K562 (cell line): ENCODE data around the gene ANKS1A. TPM values are rescaled to one million over a fixed set of nuclear protein-coding genes. Genes with fewer than 3 reads are reported as not detected.
A peak's percentile ranks its signal among the peaks of the same experiment; 100 is the strongest.

Experiments used
- ATF2 ChIP-seq: sonication (generic); formaldehyde crosslinking; IDR thresholded peaks from 2 replicates; pipeline ENCODE4 v1.8.1; 2022; ENCODE audit warnings: missing genetic modification reagents
- ATF7 ChIP-seq: fragments of 450-650 bp; IDR thresholded peaks from 2 replicates; pipeline ENCODE4 v1.7.1; 2014; ENCODE audit warnings: mild to moderate bottlenecking, moderate library complexity
- BACH1 ChIP-seq: fragments of 200-800 bp; sonication (Bioruptor generic); IDR thresholded peaks from 2 replicates; pipeline ENCODE4 v1.6.1; 2016; ENCODE audit warnings: missing genetic modification characterization, missing compliant biosample characterization
- ETS2 ChIP-seq: IDR thresholded peaks from 2 replicates; pipeline ENCODE4 v1.6.1; 2016; ENCODE audit warnings: borderline replicate concordance, missing genetic modification characterization, mild to moderate bottlenecking, moderate library complexity, missing compliant biosample characterization; ENCODE audit not compliant: poor library complexity, severe bottlenecking
- FOXO4 ChIP-seq: fragments of 450-650 bp; formaldehyde crosslinking; IDR thresholded peaks from 2 replicates; pipeline ENCODE4 v1.4.0; 2020; ENCODE audit warnings: mild to moderate bottlenecking, moderate library complexity
- FUS ChIP-seq: fragments of 200-400 bp; formaldehyde crosslinking; optimal IDR thresholded peaks from 2 replicates; pipeline ENCODE3; 2017; ENCODE audit warnings: low read depth, low read length
- MEF2D ChIP-seq: conservative IDR thresholded peaks from 2 replicates; pipeline ENCODE4 v1.6.1; 2016; ENCODE audit warnings: low read depth, missing genetic modification characterization, missing compliant biosample characterization
- NBN ChIP-seq: fragments of 450-650 bp; IDR thresholded peaks from 2 replicates; pipeline ENCODE4 v1.6.1; 2016; ENCODE audit warnings: low read depth, mild to moderate bottlenecking
- PPARD ChIP-seq: fragments of 250-450 bp; sonication (Bioruptor Pico); IDR thresholded peaks from 2 replicates; pipeline ENCODE4 v1.8.0; 2022; ENCODE audit warnings: inconsistent platforms, mild to moderate bottlenecking, moderate library complexity
- PRMT5 ChIP-seq: sonication (generic); formaldehyde crosslinking; IDR thresholded peaks from 2 replicates; pipeline ENCODE4 v1.5.0; 2020; ENCODE audit warnings: missing genetic modification reagents
- RBBP5 ChIP-seq: fragments of 200-600 bp; sonication (generic); IDR thresholded peaks from 2 replicates; pipeline ENCODE4 v1.6.1; 2012; ENCODE audit warnings: borderline replicate concordance, mild to moderate bottlenecking, low read length, control low read depth, inconsistent platforms; ENCODE audit not compliant: insufficient read depth, poor library complexity, severe bottlenecking
- SLC30A9 ChIP-seq: fragments of 250-450 bp; sonication (Bioruptor Pico); IDR thresholded peaks from 2 replicates; pipeline ENCODE4 v1.8.0; 2022; ENCODE audit warnings: mild to moderate bottlenecking, moderate library complexity
- SOX6 ChIP-seq: fragments of 450-650 bp; IDR thresholded peaks from 2 replicates; pipeline ENCODE4 v1.6.1; 2014; ENCODE audit warnings: mild to moderate bottlenecking
- ZNF143 ChIP-seq: sonication (generic); formaldehyde crosslinking; IDR thresholded peaks from 2 replicates; pipeline ENCODE4 v1.9.0; 2022; ENCODE audit warnings: mild to moderate bottlenecking, missing genetic modification reagents
- ZNF316 ChIP-seq: fragments of 450-650 bp; IDR thresholded peaks from 2 replicates; pipeline ENCODE4 v1.6.1; 2016
- ZNF347 ChIP-seq: fragments of 450-650 bp; formaldehyde crosslinking; IDR thresholded peaks from 2 replicates; pipeline ENCODE4 v1.4.0; 2020; ENCODE audit warnings: low read depth, mild to moderate bottlenecking, moderate library complexity
- ZNF41 ChIP-seq: fragments of 250-450 bp; sonication (Bioruptor Pico); conservative IDR thresholded peaks from 2 replicates; pipeline ENCODE4 v1.4.0; 2020; ENCODE audit warnings: mild to moderate bottlenecking
- polyA plus RNA-seq, 8 experiments: library from polyadenylated mRNA; depleted of rRNA in 4 of 8; stranded (reverse) in 5 of 8; unstranded in 3 of 8; fragments of >200 nt; fragmentation: Nextera tagmentation in 2 of 8; fragmentation: Illumina TruSeq in 1 of 8; extraction: Ambion mirVana in 2 of 8; extraction: Trizol in 1 of 8; gene quantifications; 2 replicates each; pipeline versions ENCODE4 v1.2.1 to v1.2.3, GENCODE V29; 2011 to 2014; ENCODE audit warnings: inconsistent platforms in 1 of 8, missing spikeins in 1 of 8
- total RNA-seq, 7 experiments: library from RNA; depleted of rRNA in 6 of 7; stranded (reverse); fragments of >200 nt in 6 of 7; fragmentation: Illumina TruSeq in 2 of 7; extraction: Trizol in 2 of 7; gene quantifications; 2 replicates each; pipeline versions ENCODE4 v1.2.1 to v1.2.3, GENCODE V29; 2011 to 2021; ENCODE audit warnings: low replicate concordance in 1 of 7
- TF ChIP-seq, protein P1 (sequence below): sonication (generic); formaldehyde crosslinking; IDR thresholded peaks from 2 replicates; pipeline ENCODE4 v1.9.0; 2022; ENCODE audit warnings: mild to moderate bottlenecking, missing genetic modification reagents
- TF ChIP-seq, protein P2 (sequence below): sonication (generic); formaldehyde crosslinking; IDR thresholded peaks from 2 replicates; pipeline ENCODE4 v1.8.0; 2022; ENCODE audit warnings: mild to moderate bottlenecking, missing genetic modification reagents

ANKS1A gene
- total and polyA plus RNA-seq, 9 of the 15 experiments (the other 6 are each of a cell fraction or from before 2014, with no cell fraction given) = 1.1 to 13.8 (median 5.3) TPM

GRCh38 chr6:34887753-34888513 lies 1.1 kb upstream of the ANKS1A start, which contains the start of gene TAF11 (continued):
- TF ChIP-seq FUS = no peak
- TF ChIP-seq ETS2 (tag) = no peak
- TF ChIP-seq ZNF316 = peak; percentile 94
- TF ChIP-seq FOXO4 (CRISPR knock-in tag) = no peak
- TF ChIP-seq PRMT5 (CRISPR knock-in tag) = no peak
- peak; percentile 98 for TF ChIP-seq ATF7
- no peak for TF ChIP-seq MEF2D (tag)
- no peak for TF ChIP-seq ZNF347
- TF ChIP-seq ZNF143 (CRISPR knock-in tag) = peak; percentile 54; the same call in 1 of the 2 replicates
- no peak for TF ChIP-seq PPARD (CRISPR knock-in tag)
- TF ChIP-seq NBN = peak; percentile 94
- TF ChIP-seq, protein P1, sequence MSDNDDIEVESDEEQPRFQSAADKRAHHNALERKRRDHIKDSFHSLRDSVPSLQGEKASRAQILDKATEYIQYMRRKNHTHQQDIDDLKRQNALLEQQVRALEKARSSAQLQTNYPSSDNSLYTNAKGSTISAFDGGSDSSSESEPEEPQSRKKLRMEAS (CRISPR knock-in tag) = peak; percentile 76
- no peak for TF ChIP-seq ATF2 (CRISPR knock-in tag)
- TF ChIP-seq SOX6 = peak; percentile 33; the same call in 1 of the 2 replicates
- TF ChIP-seq, protein P2, sequence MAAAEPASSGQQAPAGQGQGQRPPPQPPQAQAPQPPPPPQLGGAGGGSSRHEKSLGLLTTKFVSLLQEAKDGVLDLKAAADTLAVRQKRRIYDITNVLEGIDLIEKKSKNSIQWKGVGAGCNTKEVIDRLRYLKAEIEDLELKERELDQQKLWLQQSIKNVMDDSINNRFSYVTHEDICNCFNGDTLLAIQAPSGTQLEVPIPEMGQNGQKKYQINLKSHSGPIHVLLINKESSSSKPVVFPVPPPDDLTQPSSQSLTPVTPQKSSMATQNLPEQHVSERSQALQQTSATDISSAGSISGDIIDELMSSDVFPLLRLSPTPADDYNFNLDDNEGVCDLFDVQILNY (CRISPR knock-in tag) = peak; percentile 58; the same call in 1 of the 2 replicates
- no peak for TF ChIP-seq ZNF41
- TF ChIP-seq BACH1 (tag) = peak; percentile 82
- TF ChIP-seq RBBP5 = peak; percentile 99
- TF ChIP-seq SLC30A9 = no peak
